Activated naive CD8-positive, alpha-beta T cell treated with anti-CD3 and anti-CD28 coated beads for 36 hours (primary cell): ENCODE results near the gene PRRC2B. TPM values are rescaled to one million over a fixed set of nuclear protein-coding genes. Genes with fewer than 3 reads are reported as not detected.

ENCODE experiments used
- DNase-seq: peaks from one replicate; pipeline ENCODE4 v3.0.0; 2021
- H3K27ac Mint-ChIP-seq: one replicate; pipeline ENCODE4 v1.8.0; 2022; ENCODE audit warnings: mild to moderate bottlenecking, moderate library complexity, mixed read lengths
- H3K27me3 Mint-ChIP-seq: one replicate; pipeline ENCODE4 v1.8.0; 2022; ENCODE audit warnings: mild to moderate bottlenecking, mixed read lengths
- H3K36me3 Mint-ChIP-seq: one replicate; pipeline ENCODE4 v1.8.0; 2021; ENCODE audit warnings: mild to moderate bottlenecking, mixed read lengths
- H3K4me1 Mint-ChIP-seq: one replicate; pipeline ENCODE4 v1.8.0; 2021; ENCODE audit warnings: mixed read lengths
- H3K4me3 Mint-ChIP-seq: one replicate; pipeline ENCODE4 v1.8.0; 2022; ENCODE audit warnings: mild to moderate bottlenecking, moderate library complexity, mixed read lengths
- H3K9me3 Mint-ChIP-seq: one replicate; pipeline ENCODE4 v1.8.0; 2022; ENCODE audit warnings: mixed read lengths
- total RNA-seq, 2 experiments: library from RNA; stranded (reverse); gene quantifications; one replicate each; pipeline ENCODE4 v1.2.3, GENCODE V29; 2021

The PRRC2B gene
- total RNA-seq, 2 experiments from 2014 or later = 128 to 135 TPM

DNA sequence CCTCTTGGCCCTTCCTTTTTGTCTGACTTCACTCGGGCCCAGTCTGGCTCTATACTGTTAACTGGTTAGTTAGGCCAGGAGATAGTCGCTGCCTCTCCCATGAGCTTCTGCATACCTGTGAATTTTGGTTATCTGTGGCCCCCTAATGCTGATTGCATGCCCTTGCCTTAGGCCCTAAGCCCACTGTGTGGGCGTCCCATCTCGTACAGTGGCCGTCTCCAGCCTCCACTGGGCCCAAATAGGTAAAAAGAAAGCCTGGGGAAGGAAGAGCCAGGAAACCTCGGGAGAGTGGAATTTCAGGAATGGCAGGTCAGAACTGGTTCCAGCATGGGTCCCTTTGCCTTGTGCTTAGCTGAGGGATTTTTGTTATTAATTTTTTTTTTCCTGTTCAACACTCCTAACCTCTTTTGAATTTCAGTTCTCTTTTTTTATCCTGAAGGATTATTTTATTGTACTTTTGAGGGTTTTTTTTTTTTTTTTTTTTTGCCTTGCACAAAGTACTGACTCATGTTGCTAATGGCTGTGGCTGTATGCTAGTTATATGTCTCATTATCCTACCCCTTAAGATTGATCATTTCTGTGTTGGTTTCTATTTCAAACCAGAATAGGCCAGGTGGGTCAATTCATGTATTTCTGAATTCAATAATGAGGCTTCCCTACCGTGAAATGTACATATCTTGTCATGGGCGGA lies 3.4 kb downstream of the PRRC2B start:
- peaks cover 36% of the 10 kb centered on the region for H3K36me3 Mint-ChIP-seq
- H3K4me3 Mint-ChIP-seq = peak overlapping the region; percentile 88
- DNase-seq = no peak

DNA sequence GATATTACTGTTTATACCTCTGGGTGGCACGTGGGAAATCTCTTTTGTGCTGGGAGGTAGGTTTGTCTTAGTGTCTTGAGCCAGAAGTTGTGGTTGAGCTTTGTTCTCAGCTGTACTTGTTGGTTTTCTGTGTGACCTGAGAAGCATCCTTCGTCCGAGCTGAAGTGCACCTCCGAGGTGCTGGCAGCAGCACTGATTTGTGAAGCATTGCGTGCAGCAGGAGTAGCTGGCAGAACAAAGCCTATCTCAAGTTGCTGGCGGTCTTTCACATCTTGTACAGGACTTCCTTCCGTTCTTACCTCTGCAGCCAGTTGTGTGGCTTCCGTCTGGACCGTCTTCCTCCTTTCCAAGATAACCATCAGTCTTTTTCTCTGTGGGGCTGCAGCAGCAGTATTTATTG lies 4.3 kb downstream of the PRRC2B start:
- Mint-ChIP-seq H3K36me3 (peaks cover 36% of the 10 kb centered on the region), H3K27me3 (no peaks in the 10 kb centered on the region), H3K4me1 (peaks cover 72% of the 10 kb centered on the region), H3K9me3 (no peaks in the 10 kb centered on the region), H3K27ac (peak overlapping the region; percentile 74), H3K4me3 (peak overlapping the region; percentile 88)
- peak; percentile 40 for DNase-seq

More for the DNA sequence above, 3.4 kb downstream of the PRRC2B start:
- Mint-ChIP-seq H3K9me3 (no peaks in the 10 kb centered on the region), H3K27ac (peak overlapping the region; percentile 74), H3K4me1 (peaks cover 67% of the 10 kb centered on the region), H3K27me3 (no peaks in the 10 kb centered on the region)

DNA sequence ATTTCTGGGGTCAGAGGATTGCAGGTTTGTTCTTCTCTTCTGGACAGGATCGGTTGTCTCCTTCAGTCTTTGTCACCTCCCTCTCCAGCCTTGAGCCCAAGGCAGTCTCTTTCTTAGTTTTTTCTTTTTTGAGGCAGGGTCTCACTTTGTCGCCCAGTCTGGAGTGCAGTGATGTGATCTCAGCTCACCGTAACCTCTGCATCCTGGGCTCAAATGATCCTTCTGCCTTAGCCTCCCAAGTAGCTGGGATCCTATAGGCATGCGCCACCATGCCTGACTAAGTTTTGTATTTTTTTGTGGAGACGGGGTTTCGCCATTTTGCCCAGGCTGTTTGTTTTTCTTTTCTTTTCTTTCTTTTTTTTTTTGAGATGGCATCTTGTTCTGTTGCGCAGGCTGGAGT lies 6.1 kb downstream of the PRRC2B start:
- peaks cover 35% of the 10 kb centered on the region for H3K36me3 Mint-ChIP-seq
- no peaks in the 10 kb centered on the region for H3K27me3 Mint-ChIP-seq
- no peaks in the 10 kb centered on the region for H3K9me3 Mint-ChIP-seq
- H3K4me1 Mint-ChIP-seq = peaks cover 80% of the 10 kb centered on the region
- H3K4me3 Mint-ChIP-seq = peak overlapping the region; percentile 33
- no peak for DNase-seq
- H3K27ac Mint-ChIP-seq = peak overlapping the region; percentile 38

DNA sequence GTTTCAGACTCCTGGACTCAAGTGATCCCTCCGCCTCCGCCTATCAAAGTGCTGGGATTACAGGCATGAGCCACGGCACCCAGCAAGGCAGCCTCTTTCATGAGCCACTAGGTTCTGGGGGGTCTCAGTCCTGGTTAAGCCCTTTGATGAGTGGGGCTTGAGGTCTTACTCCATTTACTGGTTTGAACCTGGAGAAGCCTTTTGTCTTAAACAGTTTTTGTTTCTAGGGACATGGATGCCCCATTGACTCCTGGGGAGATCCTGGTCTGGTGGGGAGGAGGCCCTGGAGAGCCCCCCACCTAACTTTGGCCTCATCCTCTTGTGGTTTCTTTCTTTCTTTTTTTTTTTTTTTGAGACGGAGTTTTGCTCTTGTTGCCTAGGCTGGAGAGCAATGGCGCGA lies 6.7 kb downstream of the PRRC2B start:
- H3K27ac Mint-ChIP-seq = peak overlapping the region; percentile 56

DNA sequence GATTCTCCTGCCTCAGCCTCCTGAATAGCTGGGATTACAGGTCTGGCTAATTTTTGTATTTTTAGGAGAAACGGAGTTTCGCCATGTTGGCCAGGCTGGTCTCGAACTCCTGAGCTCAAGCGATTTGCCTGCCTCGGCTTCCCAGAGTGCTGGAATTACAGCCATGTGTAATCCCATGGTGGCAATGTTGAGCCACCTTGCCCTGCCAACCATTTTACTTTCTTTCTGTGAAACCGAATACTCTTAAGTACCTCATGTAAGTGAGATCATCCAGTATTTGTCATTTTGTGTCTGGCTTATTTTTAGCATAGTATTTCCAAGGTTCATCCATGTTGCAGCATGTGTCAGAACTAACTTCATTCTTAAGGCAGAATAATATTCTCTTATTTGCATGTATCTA lies 8.2 kb downstream of the PRRC2B start:
- no peaks in the 10 kb centered on the region for H3K9me3 Mint-ChIP-seq
- DNase-seq = no peak
- H3K27me3 Mint-ChIP-seq = no peaks in the 10 kb centered on the region
- H3K4me3 Mint-ChIP-seq = no peak overlapping the region
- peaks cover 33% of the 10 kb centered on the region for H3K36me3 Mint-ChIP-seq
- peak overlapping the region; percentile 36 for H3K27ac Mint-ChIP-seq
- H3K4me1 Mint-ChIP-seq = peaks cover 82% of the 10 kb centered on the region

More for the DNA sequence above, 6.7 kb downstream of the PRRC2B start:
- no peak for DNase-seq
- Mint-ChIP-seq H3K9me3 (no peaks in the 10 kb centered on the region), H3K4me3 (no peak overlapping the region), H3K36me3 (peaks cover 29% of the 10 kb centered on the region), H3K4me1 (peaks cover 80% of the 10 kb centered on the region), H3K27me3 (no peaks in the 10 kb centered on the region)

DNA sequence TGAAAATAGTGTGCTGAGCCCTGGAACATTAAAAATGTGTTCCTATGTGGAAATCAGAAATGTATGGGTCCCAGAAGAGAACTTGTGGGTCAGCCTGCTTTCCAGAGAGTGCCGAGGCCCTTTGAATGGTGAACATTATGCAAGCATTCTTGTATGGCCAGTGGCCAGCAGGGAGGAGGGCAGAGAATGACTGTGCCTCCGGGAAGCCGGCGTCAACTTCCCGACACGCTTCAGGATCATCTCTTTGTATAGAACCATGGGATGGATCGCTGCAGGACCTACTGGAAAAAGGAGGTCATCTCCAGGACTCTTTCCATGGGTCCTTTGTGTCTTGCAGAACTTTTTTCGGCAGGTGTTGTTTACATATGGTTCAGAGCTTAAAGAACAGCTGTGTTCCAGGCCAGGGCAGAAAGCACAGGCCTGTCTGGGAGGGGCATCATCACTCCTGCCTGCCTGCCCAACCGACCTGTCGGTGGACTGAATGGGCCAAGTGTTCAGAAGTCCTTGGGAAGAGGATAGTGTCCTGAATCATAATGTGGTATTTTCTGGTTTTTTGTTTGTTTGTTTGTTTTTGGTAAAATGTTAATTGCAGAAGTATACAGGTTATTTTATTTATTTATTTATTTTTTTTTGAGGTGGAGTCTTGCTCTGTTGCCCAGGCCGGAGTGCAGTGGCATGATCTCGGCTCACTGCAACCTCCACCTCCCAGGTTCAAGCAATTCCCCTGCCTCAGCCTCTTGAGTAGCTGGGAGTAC lies 9.0 kb downstream of the PRRC2B start:
- Mint-ChIP-seq H3K27me3 (no peaks in the 10 kb centered on the region), H3K4me1 (peaks cover 82% of the 10 kb centered on the region), H3K4me3 (no peak overlapping the region), H3K27ac (peak overlapping the region; percentile 36), H3K36me3 (peaks cover 27% of the 10 kb centered on the region), H3K9me3 (no peaks in the 10 kb centered on the region)
- DNase-seq = no peak

DNA sequence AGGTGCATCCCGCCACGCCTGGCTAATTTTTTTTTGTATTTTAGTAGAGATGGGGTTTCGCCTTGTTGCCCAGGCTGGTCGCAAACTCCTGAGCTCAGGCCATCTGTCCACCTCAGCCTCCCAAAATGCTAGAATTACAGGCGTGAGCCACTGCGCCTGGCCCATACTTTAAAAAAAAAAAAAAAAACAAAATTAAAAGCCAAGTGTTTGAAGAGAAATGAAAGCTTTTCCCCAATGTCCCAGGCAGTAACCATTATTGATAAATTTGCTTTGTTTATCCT lies 9.5 kb downstream of the PRRC2B start:
- Mint-ChIP-seq H3K36me3 (peaks cover 22% of the 10 kb centered on the region), H3K27me3 (no peaks in the 10 kb centered on the region), H3K27ac (no peak overlapping the region), H3K4me1 (peaks cover 82% of the 10 kb centered on the region), H3K9me3 (no peaks in the 10 kb centered on the region), H3K4me3 (no peak overlapping the region)
- no peak for DNase-seq

DNA sequence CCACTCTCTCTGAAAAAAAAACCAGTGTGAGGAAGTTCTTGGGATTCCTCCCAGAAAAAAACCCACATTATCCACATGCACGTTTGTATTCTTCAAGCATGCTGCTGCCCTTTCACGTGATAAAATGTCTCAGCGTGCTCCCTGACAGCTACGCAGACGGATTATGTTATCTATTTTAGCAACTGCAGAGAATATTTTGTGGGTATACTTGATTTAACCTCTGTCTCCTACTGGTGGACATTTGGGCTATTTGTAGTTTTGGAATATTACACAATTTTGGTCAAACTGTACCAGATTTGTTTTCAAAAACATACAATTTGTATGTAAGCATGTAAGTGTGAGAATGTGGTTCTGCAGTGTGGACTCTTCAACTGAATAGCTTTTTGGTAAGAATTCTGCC lies 10.7 kb downstream of the PRRC2B start:
- H3K27me3 Mint-ChIP-seq = no peaks in the 10 kb centered on the region
- H3K4me3 Mint-ChIP-seq = peak overlapping the region; percentile 49
- peaks cover 83% of the 10 kb centered on the region for H3K4me1 Mint-ChIP-seq
- peak overlapping the region; percentile 66 for H3K27ac Mint-ChIP-seq
- DNase-seq = no peak
- peaks cover 17% of the 10 kb centered on the region for H3K36me3 Mint-ChIP-seq
- no peaks in the 10 kb centered on the region for H3K9me3 Mint-ChIP-seq

DNA sequence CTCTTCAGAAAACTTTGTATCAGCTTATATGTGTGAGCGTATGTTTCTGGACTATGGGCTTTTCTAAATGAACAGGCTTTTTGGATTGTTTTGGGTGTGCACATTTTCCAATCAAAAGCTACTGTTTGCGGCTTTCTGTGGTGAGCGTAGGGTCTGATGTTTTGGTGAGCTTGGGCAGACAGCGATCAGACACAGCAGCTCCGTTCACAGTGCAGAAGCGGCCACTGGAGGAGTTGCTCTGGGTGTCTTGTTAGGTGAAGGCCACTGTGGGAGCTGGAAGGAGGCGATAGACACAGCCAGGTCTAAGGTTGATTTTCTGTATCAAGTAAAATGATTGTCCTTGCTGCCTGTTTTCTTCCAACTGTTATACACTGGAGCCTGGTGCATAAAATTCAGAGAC lies 11.1 kb downstream of the PRRC2B start:
- peak overlapping the region; percentile 66 for H3K27ac Mint-ChIP-seq
- no peaks in the 10 kb centered on the region for H3K27me3 Mint-ChIP-seq
- H3K36me3 Mint-ChIP-seq = peaks cover 14% of the 10 kb centered on the region
- H3K9me3 Mint-ChIP-seq = no peaks in the 10 kb centered on the region
- H3K4me3 Mint-ChIP-seq = peak overlapping the region; percentile 49
- peaks cover 84% of the 10 kb centered on the region for H3K4me1 Mint-ChIP-seq
- no peak for DNase-seq

DNA sequence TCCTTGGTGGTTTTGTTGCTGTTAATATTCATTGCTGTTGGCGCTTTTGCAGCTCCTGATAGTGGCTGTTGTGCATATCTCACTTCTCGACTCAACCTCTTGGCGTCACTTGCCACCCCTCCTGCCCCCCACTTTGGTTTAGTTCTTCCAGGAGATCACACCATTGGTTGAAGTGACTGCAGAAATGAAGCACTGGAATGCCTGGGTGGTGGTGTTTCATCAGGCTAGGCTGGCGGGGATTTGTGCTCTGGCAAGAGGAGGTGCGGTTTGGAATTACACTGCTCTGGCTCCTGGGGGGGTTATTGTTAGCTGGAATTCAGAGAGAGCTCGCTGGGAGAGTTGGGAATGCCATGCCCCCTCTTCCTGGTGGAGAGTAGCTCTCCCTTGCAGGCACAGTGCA lies 11.5 kb downstream of the PRRC2B start:
- Mint-ChIP-seq H3K4me3 (peak overlapping the region; percentile 46), H3K27me3 (no peaks in the 10 kb centered on the region), H3K4me1 (peaks cover 85% of the 10 kb centered on the region), H3K36me3 (peaks cover 15% of the 10 kb centered on the region), H3K27ac (peak overlapping the region; percentile 73), H3K9me3 (no peaks in the 10 kb centered on the region)
- no peak for DNase-seq

DNA sequence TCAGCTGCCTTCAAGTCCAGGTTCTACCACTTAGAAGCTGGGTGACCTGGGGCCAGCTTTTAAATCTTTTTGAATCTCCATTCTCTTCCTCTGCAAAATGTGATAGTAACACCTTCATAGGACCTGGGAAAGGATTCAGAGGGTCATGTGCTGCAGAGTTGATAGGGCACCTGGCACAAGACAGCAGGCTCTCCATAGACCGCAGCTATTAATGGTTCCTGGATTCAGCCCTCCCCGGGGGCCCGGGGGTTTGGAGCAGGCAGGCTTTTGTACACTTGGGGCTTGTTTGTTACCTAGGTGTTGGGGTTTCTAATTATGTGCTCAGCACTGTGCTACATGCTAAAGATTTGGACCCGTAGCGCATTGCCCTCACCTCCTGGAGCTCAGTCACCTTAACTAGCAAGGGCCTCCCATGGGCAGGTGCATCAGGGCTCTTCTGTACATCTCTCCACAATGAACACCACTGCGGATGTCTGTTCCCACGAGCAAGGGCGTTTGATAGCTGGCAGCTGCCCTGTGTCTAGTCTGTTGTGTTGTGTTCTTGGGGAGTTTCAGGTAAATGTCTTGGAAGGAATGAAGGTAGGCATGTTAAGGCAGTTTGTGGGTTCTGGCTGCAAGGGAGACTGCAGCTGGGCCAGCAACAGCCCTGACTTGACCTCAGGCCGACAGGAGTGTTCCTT lies 12.1 kb downstream of the PRRC2B start:
- peak overlapping the region; percentile 46 for H3K4me3 Mint-ChIP-seq
- H3K4me1 Mint-ChIP-seq = peaks cover 84% of the 10 kb centered on the region
- peaks cover 15% of the 10 kb centered on the region for H3K36me3 Mint-ChIP-seq
- no peak for DNase-seq
- H3K27ac Mint-ChIP-seq = peak overlapping the region; percentile 73
- no peaks in the 10 kb centered on the region for H3K27me3 Mint-ChIP-seq
- H3K9me3 Mint-ChIP-seq = no peaks in the 10 kb centered on the region

DNA sequence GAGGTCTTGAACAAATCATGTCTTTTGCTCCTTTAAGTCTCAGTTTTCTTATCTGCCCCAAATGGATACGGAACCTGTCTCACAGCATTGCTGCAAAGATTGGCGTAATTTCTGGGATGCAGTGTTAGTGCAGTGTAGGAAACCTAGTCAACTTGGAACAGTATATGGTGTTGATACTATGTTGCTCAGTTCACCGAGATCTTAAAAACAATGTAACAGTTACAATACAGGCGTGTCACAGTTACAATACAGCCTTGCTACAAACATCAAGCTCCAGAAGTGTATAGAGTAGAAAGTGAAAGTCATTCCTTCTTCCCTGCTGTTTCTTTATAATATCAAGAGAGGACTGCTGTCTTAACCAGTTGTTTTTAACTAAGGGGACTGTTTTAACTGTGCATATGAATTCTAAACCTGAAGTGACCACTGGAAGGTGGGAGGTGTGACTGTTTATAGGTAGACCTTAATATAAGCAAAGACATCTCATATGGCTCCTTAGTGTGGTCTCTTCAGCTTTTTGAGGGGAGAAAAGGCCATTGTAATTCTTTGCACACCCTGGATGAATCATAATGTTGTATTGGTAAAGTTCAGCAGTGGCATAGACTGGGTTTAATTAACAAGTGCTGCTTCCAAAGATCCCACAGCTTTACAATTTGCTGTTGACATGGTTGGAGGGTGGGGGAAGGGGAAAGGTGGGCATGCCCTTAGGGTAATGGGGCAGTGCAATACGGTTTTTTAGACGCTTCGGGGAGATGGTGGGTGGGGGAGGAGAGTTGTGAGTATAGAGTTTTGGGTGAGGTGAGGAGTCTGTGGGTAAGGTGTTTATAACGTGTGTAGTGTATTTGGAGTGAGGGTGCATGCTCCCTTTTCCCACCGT lies 12.9 kb downstream of the PRRC2B start:
- Mint-ChIP-seq H3K4me1 (peaks cover 83% of the 10 kb centered on the region), H3K27me3 (no peaks in the 10 kb centered on the region), H3K9me3 (no peaks in the 10 kb centered on the region), H3K36me3 (peaks cover 12% of the 10 kb centered on the region), H3K4me3 (peak overlapping the region; percentile 44), H3K27ac (peak overlapping the region; percentile 73)
- DNase-seq = no peak

DNA sequence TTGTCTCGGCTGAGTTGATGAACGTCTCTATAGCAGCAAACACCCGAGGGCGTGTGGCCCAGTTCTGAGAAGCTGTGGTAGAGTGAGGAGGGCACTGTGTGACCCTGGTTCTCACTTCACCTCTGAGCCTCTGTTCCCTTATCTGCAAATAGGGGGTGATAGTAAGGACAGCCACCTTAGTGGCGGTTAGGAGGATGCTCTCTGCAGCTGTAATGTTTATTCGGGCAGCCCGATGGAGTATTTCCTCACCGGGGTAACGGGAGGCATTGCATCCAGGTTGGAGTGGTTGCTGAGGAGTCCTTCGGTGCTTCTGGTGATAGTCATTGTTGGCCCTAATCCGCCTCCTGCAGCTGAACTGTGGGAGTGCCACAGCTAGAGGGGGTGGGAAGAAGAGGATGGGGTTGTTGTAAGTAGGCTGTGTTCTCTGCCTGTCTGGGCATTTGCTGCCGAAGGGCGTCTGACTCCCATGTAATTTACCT lies 13.9 kb downstream of the PRRC2B start:
- H3K27ac Mint-ChIP-seq = peak overlapping the region; percentile 73
- H3K36me3 Mint-ChIP-seq = peaks cover 18% of the 10 kb centered on the region
- no peaks in the 10 kb centered on the region for H3K9me3 Mint-ChIP-seq
- H3K4me1 Mint-ChIP-seq = peaks cover 79% of the 10 kb centered on the region
- DNase-seq = no peak
- peak overlapping the region; percentile 44 for H3K4me3 Mint-ChIP-seq
- no peaks in the 10 kb centered on the region for H3K27me3 Mint-ChIP-seq

DNA sequence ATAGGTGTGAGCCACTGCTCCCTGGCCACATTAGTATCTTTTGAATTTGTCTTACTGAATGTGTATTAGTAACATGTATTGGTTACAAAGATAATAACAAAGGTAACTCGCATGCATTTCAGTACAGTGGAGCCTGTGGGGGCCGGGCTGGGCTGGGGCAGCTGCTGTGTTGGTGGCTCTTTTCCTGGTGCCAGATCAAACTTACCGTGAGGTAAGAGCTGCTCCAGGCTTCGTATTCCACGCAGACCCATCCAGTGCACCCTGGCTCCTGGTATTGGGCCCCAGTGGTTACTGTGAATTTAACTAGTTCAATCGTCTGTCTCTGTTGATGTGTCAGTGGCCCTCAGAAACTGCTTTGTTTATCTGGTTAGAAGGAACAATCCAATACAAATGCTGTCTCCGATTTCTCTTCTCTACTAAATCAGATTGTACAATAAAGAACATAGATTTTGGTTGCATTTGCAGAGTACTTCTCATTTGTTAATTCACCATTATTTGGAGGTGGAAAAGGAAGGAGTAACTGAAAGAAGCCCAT lies 15.6 kb downstream of the PRRC2B start:
- peaks cover 3% of the 10 kb centered on the region for H3K27me3 Mint-ChIP-seq
- no peak for DNase-seq
- no peaks in the 10 kb centered on the region for H3K9me3 Mint-ChIP-seq
- peak overlapping the region; percentile 51 for H3K4me3 Mint-ChIP-seq
- peaks cover 79% of the 10 kb centered on the region for H3K4me1 Mint-ChIP-seq
- H3K36me3 Mint-ChIP-seq = peaks cover 28% of the 10 kb centered on the region
- H3K27ac Mint-ChIP-seq = peak overlapping the region; percentile 89
